Astrocyte (in vitro differentiated cells and primary cell): ENCODE results near the gene CYTH3. TPM values are rescaled to one million over a fixed set of nuclear protein-coding genes. Genes with fewer than 3 reads are reported as not detected.

Source experiments
- DNase-seq: peaks from one replicate; pipeline ENCODE4 v3.0.0-alpha.2; 2010; ENCODE audit warnings: low read depth
- FAIRE-seq: peaks from 2 replicates; lab custom pipeline; 2011; peaks lifted over from hg19 to GRCh38; lab: Jason Lieb, UNC
- H2AFZ ChIP-seq: 2 replicates; pipeline ENCODE4 v1.6.0; 2012; ENCODE audit warnings: low read depth, low read length, inconsistent platforms
- H3K27ac ChIP-seq: 2 replicates; pipeline ENCODE4 v1.5.1; 2011; ENCODE audit warnings: low read depth, low read length, inconsistent platforms
- H3K27me3 ChIP-seq: 2 replicates; pipeline ENCODE4 v1.6.0; 2011; ENCODE audit warnings: low read length, inconsistent platforms; ENCODE audit not compliant: insufficient read depth
- H3K36me3 ChIP-seq: 2 replicates; pipeline ENCODE4 v1.5.1; 2011; ENCODE audit warnings: low read length, inconsistent platforms; ENCODE audit not compliant: insufficient read depth
- H3K4me1 ChIP-seq: 2 replicates; pipeline ENCODE4 v1.5.1; 2011; ENCODE audit warnings: low read length, inconsistent platforms; ENCODE audit not compliant: insufficient read depth
- H3K4me2 ChIP-seq: 2 replicates; pipeline ENCODE4 v1.6.0; 2012; ENCODE audit warnings: low read length, inconsistent platforms
- H3K4me3 ChIP-seq: 2 replicates; pipeline ENCODE4 v1.5.1; 2011; ENCODE audit warnings: low read depth, mild to moderate bottlenecking, low read length, inconsistent platforms; ENCODE audit not compliant: insufficient read depth
- H3K79me2 ChIP-seq: 2 replicates; pipeline ENCODE4 v1.6.0; 2012; ENCODE audit warnings: mild to moderate bottlenecking, low read length, inconsistent platforms; ENCODE audit not compliant: insufficient read depth
- H3K9ac ChIP-seq: 2 replicates; pipeline ENCODE4 v1.6.0; 2012; ENCODE audit warnings: mild to moderate bottlenecking, low read length, inconsistent platforms
- H3K9me3 ChIP-seq: 2 replicates; pipeline ENCODE4 v1.5.1; 2012; ENCODE audit warnings: low read depth, mild to moderate bottlenecking, low read length, inconsistent platforms; ENCODE audit not compliant: insufficient read depth
- H4K20me1 ChIP-seq: 2 replicates; pipeline ENCODE4 v1.6.0; 2012; ENCODE audit warnings: low read length, inconsistent platforms; ENCODE audit not compliant: insufficient read depth
- H3K27ac Mint-ChIP-seq: one replicate; pipeline ENCODE4 v1.8.0; 2021; ENCODE audit warnings: mild to moderate bottlenecking, mixed read lengths; ENCODE audit not compliant: unreplicated experiment
- H3K27me3 Mint-ChIP-seq: one replicate; pipeline ENCODE4 v1.8.0; 2021; ENCODE audit warnings: low read depth, mixed read lengths; ENCODE audit not compliant: unreplicated experiment
- H3K36me3 Mint-ChIP-seq: one replicate; pipeline ENCODE4 v1.8.0; 2021; ENCODE audit warnings: low read depth, mixed read lengths; ENCODE audit not compliant: unreplicated experiment
- H3K4me1 Mint-ChIP-seq: one replicate; pipeline ENCODE4 v1.8.0; 2021; ENCODE audit warnings: low read depth, mixed read lengths; ENCODE audit not compliant: unreplicated experiment
- H3K4me3 Mint-ChIP-seq: one replicate; pipeline ENCODE4 v1.8.0; 2021; ENCODE audit warnings: mild to moderate bottlenecking, moderate library complexity, mixed read lengths; ENCODE audit not compliant: unreplicated experiment
- H3K9me3 Mint-ChIP-seq: one replicate; pipeline ENCODE4 v1.8.0; 2021; ENCODE audit warnings: mild to moderate bottlenecking, mixed read lengths; ENCODE audit not compliant: unreplicated experiment
- CTCF ChIP-seq: IDR thresholded peaks from 2 replicates; pipeline ENCODE4 v1.5.1; 2011; ENCODE audit warnings: low read depth, mild to moderate bottlenecking, inconsistent platforms, low read length, moderate library complexity; ENCODE audit not compliant: insufficient read depth
- EZH2 ChIP-seq: IDR thresholded peaks from 2 replicates; pipeline ENCODE4 v1.6.1; 2012; ENCODE audit warnings: mild to moderate bottlenecking, low read length, inconsistent platforms; ENCODE audit not compliant: insufficient read depth
- total RNA-seq: library from RNA; stranded (reverse); gene quantifications from 2 replicates; pipeline ENCODE4 v1.2.1, GENCODE V29; 2021

CYTH3 gene
- total RNA-seq, 1 donor from 2014 or later = 29.3 TPM

- Mint-ChIP-seq H3K4me1 (peaks cover 7% of the 10 kb centered on the region), H3K9me3 (peaks cover 2% of the 10 kb centered on the region), H3K36me3 (no peaks in the 10 kb centered on the region), H3K27me3 (peaks cover 5% of the 10 kb centered on the region), H3K4me3 (peak overlapping the region; percentile 96), H3K27ac (peak overlapping the region; percentile 68)
- Histone ChIP-seq H3K27ac (peak overlapping the region; percentile 60), H2AFZ (peak overlapping the region; percentile 72), H3K9ac (peak overlapping the region; percentile 94), H3K4me2 (peak overlapping the region; percentile 100), H3K4me3 (peak overlapping the region; percentile 87), H3K9me3 (no peaks in the 10 kb centered on the region), H4K20me1 (peaks cover 29% of the 10 kb centered on the region), H3K4me1 (peaks cover 21% of the 10 kb centered on the region), H3K27me3 (no peaks in the 10 kb centered on the region), H3K79me2 (peaks cover 51% of the 10 kb centered on the region), H3K36me3 (no peaks in the 10 kb centered on the region)
- no peak for DNase-seq
- FAIRE-seq = no peak
- TF ChIP-seq EZH2 = no peak
- TF ChIP-seq CTCF = no peak
Measured at GRCh38 chr7:6271694-6272440, 557 bp downstream of the CYTH3 start.

GRCh38 chr7:6271060-6271658 is 1.3 kb downstream of the CYTH3 start:
- no peak for FAIRE-seq

More at GRCh38 chr7:6271060-6271658, 1.3 kb downstream of the CYTH3 start:
- Histone ChIP-seq H2AFZ (peak overlapping the region; percentile 72), H3K4me1 (peaks cover 17% of the 10 kb centered on the region), H3K27ac (peak overlapping the region; percentile 60), H4K20me1 (peaks cover 36% of the 10 kb centered on the region), H3K36me3 (no peaks in the 10 kb centered on the region), H3K9me3 (no peaks in the 10 kb centered on the region), H3K79me2 (peaks cover 58% of the 10 kb centered on the region), H3K4me3 (peak overlapping the region; percentile 87), H3K4me2 (peak overlapping the region; percentile 100), H3K27me3 (no peaks in the 10 kb centered on the region), H3K9ac (peak overlapping the region; percentile 94)
- no peaks in the 10 kb centered on the region for H3K36me3 Mint-ChIP-seq
- H3K4me1 Mint-ChIP-seq = peaks cover 7% of the 10 kb centered on the region
- TF ChIP-seq CTCF = peak; percentile 18
- TF ChIP-seq EZH2 = no peak
- DNase-seq = no peak
- H3K9me3 Mint-ChIP-seq = peaks cover 2% of the 10 kb centered on the region
- H3K4me3 Mint-ChIP-seq = peak overlapping the region; percentile 96
- H3K27ac Mint-ChIP-seq = peak overlapping the region; percentile 67
- H3K27me3 Mint-ChIP-seq = peaks cover 5% of the 10 kb centered on the region
